HG03108 (cell line): ENCODE measurements around the gene CCDC51.
"Not testable (repeated sequence)": the region's sequence is repeated elsewhere in the genome, so short reads cannot be mapped to it uniquely, and the experiment has no call there.

Source experiments
- ATAC-seq: cut with Tn5 transposase; IDR thresholded peaks from one replicate; pipeline ENCODE4 v1.9.1; 2021; ENCODE audit warnings: moderate library complexity; ENCODE audit not compliant: unreplicated experiment

CCDC51 gene

DNA sequence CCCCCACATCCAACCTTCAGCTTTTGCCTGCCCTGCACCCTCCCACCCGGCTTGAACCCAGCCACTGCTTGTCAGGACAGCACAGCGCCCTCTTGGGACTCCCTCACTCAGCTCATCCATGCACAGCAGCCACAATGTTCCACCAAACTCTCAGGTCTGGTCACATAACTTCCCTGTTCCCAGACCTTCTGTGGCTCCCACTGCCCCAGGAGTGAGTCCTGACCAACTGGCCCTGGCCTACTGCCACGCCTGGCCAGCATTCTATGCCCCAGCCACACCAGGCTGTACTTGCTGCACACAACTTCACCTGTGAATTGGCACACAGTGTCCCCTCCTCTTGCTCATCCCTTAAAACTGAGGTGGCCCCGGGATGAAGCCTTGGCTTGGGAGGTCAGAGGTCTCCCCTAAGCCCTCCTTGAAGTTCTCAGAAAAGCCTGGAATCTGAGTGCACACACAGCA lies 31.1 kb downstream of the CCDC51 start:
- ATAC-seq: no peak

DNA sequence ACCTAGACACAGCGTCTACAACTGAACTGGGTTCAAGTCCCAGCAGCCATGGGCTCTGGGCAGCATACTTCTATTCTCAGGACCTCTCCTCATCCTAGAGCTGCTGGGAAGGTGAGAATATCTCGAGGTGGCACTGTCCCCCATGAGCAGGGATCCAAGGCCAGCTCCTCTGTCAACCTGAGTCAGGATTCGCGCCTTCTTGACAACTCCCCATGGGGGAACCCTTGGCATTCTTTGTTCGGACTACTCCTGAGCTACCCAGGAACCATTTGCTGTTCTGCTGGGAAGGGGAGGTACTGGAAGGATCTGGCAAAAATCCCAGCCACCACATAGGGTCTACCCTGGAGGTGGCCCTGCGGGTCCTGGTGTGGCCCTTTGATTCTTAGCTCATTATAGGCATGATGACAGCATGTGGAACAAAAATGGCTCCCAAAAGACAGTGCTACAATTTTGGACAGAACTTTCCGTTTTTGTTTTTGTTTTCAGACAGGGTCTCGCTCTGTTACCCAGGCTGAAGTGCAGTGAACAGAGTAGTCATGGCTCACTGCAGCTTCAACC lies 32.3 kb downstream of the CCDC51 start:
- ATAC-seq: no peak

DNA sequence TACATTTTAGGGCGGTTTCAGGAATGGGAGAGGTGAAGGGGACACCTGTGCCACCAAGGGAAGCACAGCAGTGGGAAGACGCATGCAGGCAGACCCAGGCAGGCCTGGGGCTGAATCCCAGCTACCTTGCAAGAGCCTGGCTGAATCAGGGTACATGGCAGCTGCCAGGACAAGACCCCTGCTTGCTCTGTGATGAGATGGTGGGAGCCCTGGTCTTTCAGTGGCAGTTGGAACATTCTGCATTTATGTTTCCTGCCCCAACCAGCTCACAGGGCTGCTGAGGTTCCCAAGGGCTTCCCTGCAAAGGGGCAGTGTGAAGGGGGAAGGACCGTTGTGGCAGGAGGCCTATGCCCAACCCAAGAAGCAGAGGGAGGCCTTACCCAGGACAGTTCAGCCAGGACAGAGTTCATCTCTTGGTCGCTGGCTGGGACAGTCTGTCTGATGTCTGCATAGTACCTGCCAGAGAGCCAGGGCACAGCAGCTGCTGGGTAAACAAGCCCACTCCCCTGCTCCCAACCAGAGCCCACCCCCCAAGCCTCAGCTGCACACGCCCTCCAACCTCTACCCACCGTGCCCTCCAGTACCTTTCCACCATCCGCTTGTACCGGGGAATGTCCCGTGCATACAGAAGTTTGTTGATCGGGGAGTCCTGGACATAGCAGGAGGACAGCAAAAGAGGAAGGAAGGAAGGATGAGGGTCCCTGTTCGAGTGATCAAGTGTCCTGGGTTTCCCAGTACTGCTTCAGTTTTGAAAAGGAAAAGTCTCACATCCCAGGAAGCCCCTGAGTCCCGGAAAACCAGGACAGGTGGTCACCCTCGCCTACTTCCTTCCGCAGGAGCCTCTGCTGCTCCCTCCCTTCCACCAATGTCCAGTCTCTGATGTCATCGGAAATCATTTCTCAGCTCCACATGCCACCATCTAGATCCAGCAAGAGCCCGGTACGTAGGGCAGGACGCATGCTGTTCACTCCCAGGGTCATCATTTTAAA lies 33.2 kb downstream of the CCDC51 start:
- ATAC-seq: no peak

GRCh38 chr3:48405971-48406370 lies 33.9 kb downstream of the CCDC51 start:
- no peak for ATAC-seq

- ATAC-seq: no peak
Measured at GRCh38 chr3:48405343-48405881, 34.5 kb downstream of the CCDC51 start.

GRCh38 chr3:48404440-48405342 lies 35.2 kb downstream of the CCDC51 start:
- ATAC-seq: no peak

DNA sequence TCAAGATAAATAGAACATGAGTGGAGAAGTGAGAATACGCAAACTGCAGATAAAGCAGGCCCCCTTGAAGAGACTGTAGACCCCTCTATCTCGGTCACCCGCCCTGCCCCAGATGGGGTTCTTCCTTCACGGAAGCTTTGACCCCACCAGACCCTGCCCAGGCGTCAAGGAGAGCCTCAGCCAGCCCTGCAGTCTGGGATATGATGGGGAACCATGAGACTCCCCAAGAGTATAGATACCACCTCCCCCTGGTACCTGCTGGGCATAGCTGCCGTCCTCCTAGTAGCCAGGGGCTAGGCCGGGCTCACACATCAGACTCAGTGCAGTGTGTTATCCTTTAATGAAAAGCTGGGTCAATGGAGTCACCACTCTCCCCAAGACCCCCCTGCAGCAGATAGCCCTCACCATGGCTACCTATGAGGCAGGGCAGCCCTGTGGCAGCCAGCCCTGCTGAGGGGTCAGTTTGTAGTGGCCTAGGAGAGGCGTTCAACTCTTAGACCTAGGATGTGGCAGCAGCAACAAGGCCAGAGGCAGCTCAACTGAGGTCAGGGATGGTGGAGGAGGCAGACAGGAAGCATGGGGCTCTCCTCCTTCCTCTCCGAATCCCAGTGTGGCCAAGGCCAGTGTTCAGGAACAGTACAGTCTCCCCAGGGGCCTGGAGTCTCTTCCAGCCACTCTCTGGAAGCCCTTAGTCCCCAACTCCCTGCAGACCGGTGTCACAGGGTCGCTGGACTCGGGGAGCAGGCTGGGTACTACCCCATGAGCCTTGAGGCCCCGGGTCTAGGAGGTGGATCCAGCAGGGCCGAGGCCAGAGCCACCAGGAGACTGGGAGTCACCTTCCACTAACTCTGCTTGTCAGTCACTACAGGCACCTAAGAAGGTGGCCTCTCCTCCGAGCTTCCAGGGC lies 36.1 kb downstream of the CCDC51 start:
- no peak for ATAC-seq

GRCh38 chr3:48402907-48403306 lies 37.0 kb downstream of the CCDC51 start:
- ATAC-seq: no peak

GRCh38 chr3:48402281-48402732 lies 37.6 kb downstream of the CCDC51 start:
- no peak for ATAC-seq

- ATAC-seq: not testable (repeated sequence)
Measured at GRCh38 chr3:48401434-48401901, 38.5 kb downstream of the CCDC51 start.

- no peak for ATAC-seq
Measured at GRCh38 chr3:48400824-48401433, 39.0 kb downstream of the CCDC51 start.

DNA sequence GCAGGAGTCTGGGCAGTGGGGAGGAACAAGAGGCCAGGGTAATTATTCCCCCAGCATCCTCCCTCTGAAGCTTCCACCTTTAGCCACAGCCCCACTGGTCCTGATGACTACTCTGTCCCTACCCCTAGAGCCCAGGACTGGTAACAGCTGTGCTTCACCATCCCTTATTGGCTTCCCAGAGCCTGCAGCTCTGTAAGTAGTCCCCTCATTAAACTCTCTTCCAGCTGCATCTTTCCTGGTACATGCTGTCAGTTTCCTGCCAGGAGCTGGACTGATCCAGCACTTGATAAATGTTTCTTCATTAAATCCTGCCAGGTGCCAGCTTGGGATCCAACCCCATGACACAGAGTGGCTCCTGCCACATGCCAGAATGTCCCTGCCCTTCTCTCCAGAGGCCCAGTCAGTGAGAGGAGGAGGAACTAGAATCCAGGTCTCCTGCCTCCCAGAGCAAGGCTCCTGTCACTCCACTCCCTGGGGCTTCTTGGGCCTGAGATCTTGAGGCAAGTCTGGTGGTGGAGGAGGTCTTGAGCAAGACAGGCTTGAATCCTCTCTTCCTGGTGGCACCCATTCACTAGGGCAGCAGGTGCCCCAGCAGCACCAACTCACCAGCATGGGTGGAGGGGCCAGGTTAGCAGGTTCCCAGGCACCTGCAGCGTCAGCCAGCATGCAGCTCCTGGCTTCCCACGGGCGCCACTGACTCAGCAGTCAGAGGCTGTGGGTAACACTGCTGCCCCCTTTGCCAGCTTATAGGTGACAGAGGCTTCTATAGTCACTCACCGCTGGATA lies 40.3 kb downstream of the CCDC51 start:
- no peak for ATAC-seq

GRCh38 chr3:48398701-48399386 lies 41.1 kb downstream of the CCDC51 start:
- no peak for ATAC-seq

DNA sequence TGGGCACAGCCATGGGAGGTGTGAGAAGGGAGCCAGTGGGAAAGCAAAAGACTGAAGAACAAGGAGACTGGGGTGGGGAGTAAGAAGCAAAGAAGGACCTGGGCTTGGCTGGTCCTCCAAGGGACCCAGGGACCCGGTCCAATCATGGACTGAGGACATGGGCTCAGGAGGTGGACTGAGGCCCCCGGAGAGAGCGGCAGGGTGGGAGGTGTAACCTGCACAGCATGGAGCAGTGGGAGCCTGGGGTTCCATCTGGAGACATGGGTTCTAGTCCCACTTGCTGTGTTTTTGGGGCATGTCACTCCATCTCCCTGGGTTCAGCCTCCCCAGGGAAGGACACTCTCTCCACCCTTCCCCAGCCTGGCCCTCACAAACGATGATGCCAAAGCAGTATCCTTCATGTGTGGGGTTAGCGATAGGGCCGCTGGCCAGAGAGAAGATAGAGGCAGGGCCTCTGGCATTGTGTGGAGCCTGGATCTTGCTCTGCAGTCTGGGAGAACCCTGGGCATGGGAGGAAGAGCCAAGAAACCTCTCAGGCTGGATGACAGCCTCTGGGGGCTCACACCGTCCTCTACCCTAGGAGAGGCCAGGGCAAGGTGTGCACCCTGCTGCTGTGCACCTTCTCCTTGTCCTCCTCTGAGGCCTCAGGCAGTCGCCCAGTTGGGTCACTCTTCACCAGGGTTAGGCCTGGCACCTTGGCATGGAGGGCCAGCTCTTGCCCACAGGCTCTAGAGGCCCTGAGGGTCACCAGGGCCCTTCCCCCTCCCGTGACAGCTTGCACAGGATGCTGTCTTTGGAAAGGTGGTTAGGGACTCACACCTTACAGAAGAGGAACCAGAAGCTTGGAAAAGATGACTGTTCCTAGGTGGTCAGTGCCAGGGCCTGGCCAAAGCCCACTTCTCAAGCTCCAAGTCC lies 41.9 kb downstream of the CCDC51 start:
- no peak for ATAC-seq

GRCh38 chr3:48395714-48396113 lies 44.2 kb downstream of the CCDC51 start:
- no peak for ATAC-seq

- ATAC-seq: no peak
Measured at GRCh38 chr3:48394391-48394790, 45.5 kb downstream of the CCDC51 start.

- ATAC-seq: no peak
Measured at GRCh38 chr3:48388966-48389365, 51.0 kb downstream of the CCDC51 start.
